SK-N-SH (cell line): Measurements from ENCODE around the gene DSCAML1. TPM values are rescaled to one million over a fixed set of nuclear protein-coding genes. Genes with fewer than 3 reads are reported as not detected.

Source experiments
- CTCF ChIA-PET: fragments of 300-600, 350-600 bp; formaldehyde crosslinking; extraction: SDS; loops from one replicate; lab custom pipeline; 2021; lab: Yijun Ruan, JAX
- POLR2A ChIA-PET: fragments of 350-600 bp; sonication (Branson Sonifier 250); formaldehyde crosslinking; extraction: SDS; loops from one replicate; lab custom pipeline; 2020; ENCODE audit warnings: antibody characterized with exemption, inconsistent platforms; lab: Yijun Ruan, JAX
- DNase-seq: peaks from one replicate; pipeline ENCODE4 v3.0.0; 2012
- H2AFZ ChIP-seq: fragments of 200-600 bp; sonication (generic); 2 replicates; pipeline ENCODE4 v1.8.1; 2016; ENCODE audit warnings: antibody characterized with exemption, mild to moderate bottlenecking, low read depth
- H3F3A ChIP-seq: fragments of 200-600 bp; sonication (generic); replicated peaks from 2 replicates; pipeline ENCODE3; 2016; ENCODE audit warnings: antibody characterized with exemption, mild to moderate bottlenecking; ENCODE audit not compliant: insufficient read depth
- H3K27ac ChIP-seq, 2 experiments: fragments of 200-500 bp in 1 of 2; fragments of 200-600 bp in 1 of 2; sonication (Bioruptor generic) in 1 of 2; sonication (generic), shearing (Covaris generic) in 1 of 2; 2 replicates each; pipeline versions ENCODE4 v1.5.1 to v1.6.1; 2014 to 2016; ENCODE audit warnings: low read depth in 2 of 2, inconsistent platforms in 1 of 2, low read length in 1 of 2, mild to moderate bottlenecking in 1 of 2, mixed read lengths in 1 of 2
- H3K27me3 ChIP-seq: fragments of 200-600 bp; sonication (generic), shearing (Covaris generic); 2 replicates; pipeline ENCODE4 v1.6.1; 2016; ENCODE audit warnings: mixed run types; ENCODE audit not compliant: insufficient read depth
- H3K36me3 ChIP-seq, 2 experiments: fragments of 200-500 bp in 1 of 2; fragments of 200-600 bp in 1 of 2; sonication (Bioruptor generic) in 1 of 2; sonication (generic) in 1 of 2; replicated peaks in 1 of 2; 2 replicates each; pipeline versions ENCODE3 to v1.5.1; 2014 to 2016; ENCODE audit warnings: low read length in 1 of 2, mild to moderate bottlenecking in 1 of 2; ENCODE audit not compliant: insufficient read depth in 2 of 2, control insufficient read depth in 1 of 2
- H3K4me1 ChIP-seq, 2 experiments: fragments of 200-500 bp in 1 of 2; fragments of 200-600 bp in 1 of 2; sonication (Bioruptor generic) in 1 of 2; sonication (generic), shearing (Covaris generic) in 1 of 2; 2 replicates each; pipeline versions ENCODE4 v1.5.1 to v1.6.1; 2014 to 2016; ENCODE audit warnings: low read depth in 1 of 2, low read length in 1 of 2, mixed run types in 1 of 2; ENCODE audit not compliant: insufficient read depth in 2 of 2, control insufficient read depth in 1 of 2
- H3K4me2 ChIP-seq: fragments of 200-600 bp; sonication (generic), shearing (Covaris generic); 2 replicates; pipeline ENCODE4 v1.6.1; 2017; ENCODE audit warnings: mixed run types
- H3K4me3 ChIP-seq, 2 experiments: fragments of 200-500 bp in 1 of 2; fragments of 200-600 bp in 1 of 2; sonication (Bioruptor generic) in 1 of 2; sonication (generic), shearing (Covaris generic) in 1 of 2; 2 replicates each; pipeline versions ENCODE4 v1.5.1 to v1.8.1; 2014 to 2016; ENCODE audit warnings: low read depth in 2 of 2, inconsistent platforms in 1 of 2, low read length in 1 of 2, mild to moderate bottlenecking in 1 of 2, mixed read lengths in 1 of 2, moderate library complexity in 1 of 2
- H3K79me2 ChIP-seq: fragments of 200-600 bp; sonication (generic); 2 replicates; pipeline ENCODE4 v1.8.1; 2017; ENCODE audit warnings: mild to moderate bottlenecking; ENCODE audit not compliant: insufficient read depth
- H3K9ac ChIP-seq: fragments of 200-600 bp; sonication (generic); 2 replicates; pipeline ENCODE4 v1.6.1; 2017; ENCODE audit warnings: mixed run types
- H3K9me2 ChIP-seq: fragments of 200-600 bp; sonication (generic); 2 replicates; pipeline ENCODE4 v1.6.1; 2017; ENCODE audit warnings: mixed run types
- H3K9me3 ChIP-seq: fragments of 200-600 bp; sonication (generic); 2 replicates; pipeline ENCODE4 v1.6.1; 2017; ENCODE audit warnings: mixed run types, mild to moderate bottlenecking, moderate library complexity
- H4K20me1 ChIP-seq: fragments of 200-600 bp; sonication (generic); 2 replicates; pipeline ENCODE4 v1.6.1; 2017; ENCODE audit warnings: mild to moderate bottlenecking, mixed run types; ENCODE audit not compliant: insufficient read depth
- CHD2 ChIP-seq: fragments of 150-350 bp; IDR thresholded peaks from 2 replicates; pipeline ENCODE4 v1.6.1; 2018; ENCODE audit warnings: low read length; ENCODE audit not compliant: partially characterized antibody
- EP300 ChIP-seq, 2 experiments: IDR thresholded peaks; 2 replicates each; pipeline versions ENCODE4 v1.4.0 to v1.6.1; 2012; ENCODE audit warnings: borderline replicate concordance in 1 of 2, low read depth in 1 of 2, low read length in 1 of 2
- FOSL2 ChIP-seq: IDR thresholded peaks from 2 replicates; pipeline ENCODE4 v1.4.0; 2012; ENCODE audit warnings: low read depth, mild to moderate bottlenecking, moderate library complexity, borderline replicate concordance
- GATA2 ChIP-seq: sonication (generic); formaldehyde crosslinking; IDR thresholded peaks from 2 replicates; pipeline ENCODE4 v1.5.0; 2020; ENCODE audit warnings: mild to moderate bottlenecking, missing genetic modification reagents
- MEF2A ChIP-seq: IDR thresholded peaks from 2 replicates; pipeline ENCODE4 v1.4.0; 2012; ENCODE audit warnings: low read depth, borderline replicate concordance
- NFIC ChIP-seq: IDR thresholded peaks from 2 replicates; pipeline ENCODE4 v1.4.0; 2012; ENCODE audit warnings: borderline replicate concordance
- NRF1 ChIP-seq: IDR thresholded peaks from 2 replicates; pipeline ENCODE4 v1.6.1; 2012; ENCODE audit warnings: low read depth, mild to moderate bottlenecking, low read length
- PBX3 ChIP-seq: IDR thresholded peaks from 2 replicates; pipeline ENCODE4; 2012
- RAD21 ChIP-seq: IDR thresholded peaks from 2 replicates; pipeline ENCODE4 v1.6.1; 2012; ENCODE audit warnings: mild to moderate bottlenecking, low read length
- RCOR1 ChIP-seq: fragments of 150-350 bp; IDR thresholded peaks from 2 replicates; pipeline ENCODE4 v1.6.1; 2017; ENCODE audit warnings: antibody characterized with exemption, low read length
- TEAD4 ChIP-seq: IDR thresholded peaks from 2 replicates; pipeline ENCODE4 v1.4.0; 2012; ENCODE audit warnings: mild to moderate bottlenecking, borderline replicate concordance; ENCODE audit not compliant: insufficient read depth
- WGBS: methylation state at CpG from one replicate; pipeline ENCODE4 v1.1.6; 2017; ENCODE audit warnings: low lambda C conversion rate; 5-methylcytosine and 5-hydroxymethylcytosine counted together
- polyA plus RNA-seq, 3 experiments: library from polyadenylated mRNA; depleted of rRNA; stranded (reverse); fragments of >200 nt; gene quantifications; 2 replicates each; pipeline ENCODE4 v1.2.3, GENCODE V29; 2012
- TF ChIP-seq, protein P1 (sequence below): fragments of 200-600 bp; sonication (generic); IDR thresholded peaks from 2 replicates; pipeline ENCODE4 v1.6.1; 2017; ENCODE audit warnings: antibody characterized with exemption, mild to moderate bottlenecking, moderate library complexity
- TF ChIP-seq, protein P2 (sequence below): IDR thresholded peaks from 2 replicates; pipeline ENCODE4 v1.4.0; 2012; ENCODE audit warnings: low read depth
- TF ChIP-seq, protein P3 (sequence below): fragments of 150-350 bp; IDR thresholded peaks from 2 replicates; pipeline ENCODE4 v1.6.1; 2017; ENCODE audit warnings: antibody characterized with exemption, low read length, low read depth, borderline replicate concordance
- TF ChIP-seq, protein P4 (sequence below): IDR thresholded peaks from 2 replicates; pipeline ENCODE4 v1.4.0; 2012; ENCODE audit warnings: low read depth, borderline replicate concordance

Gene DSCAML1
- polyA plus RNA-seq, 1 of the 3 experiments (the other 2 are of a cell fraction), result not detected

- no peaks in the 10 kb centered on the region for H3K9me3 ChIP-seq
- peaks cover 0 to 12% of the 10 kb centered on the region in 2 experiments; a peak in 1 of 4 replicates for H3K4me1 ChIP-seq
- ChIA-PET POLR2A (no interaction called here), CTCF (interaction anchor here (0.7 to 3.5 kb wide), 4 partner anchors 10 to 404 kb away, joined by 3 to 35 read pairs (median 8); no protein-coding TSS in a partner anchor)
- no peaks in the 10 kb centered on the region for H3F3A ChIP-seq
- H3K9ac ChIP-seq, result no peak overlapping the region
- no peaks in the 10 kb centered on the region for H3K79me2 ChIP-seq
- H3K27me3 ChIP-seq, result no peaks in the 10 kb centered on the region
- TF ChIP-seq PBX3 (no peak), EP300 (IDR thresholded peaks at IDR 0.05; ENCODE audit: borderline replicate concordance in 1 of 2, low read depth in 1 of 2, low read length in 1 of 2) (no peak), MEF2A (no peak), RAD21 (no peak), TEAD4 (no peak), NFIC (no peak), FOSL2 (no peak), RCOR1 (no peak), NRF1 (no peak), GATA2 (no peak), CHD2 (no peak)
- TF ChIP-seq, protein P1, sequence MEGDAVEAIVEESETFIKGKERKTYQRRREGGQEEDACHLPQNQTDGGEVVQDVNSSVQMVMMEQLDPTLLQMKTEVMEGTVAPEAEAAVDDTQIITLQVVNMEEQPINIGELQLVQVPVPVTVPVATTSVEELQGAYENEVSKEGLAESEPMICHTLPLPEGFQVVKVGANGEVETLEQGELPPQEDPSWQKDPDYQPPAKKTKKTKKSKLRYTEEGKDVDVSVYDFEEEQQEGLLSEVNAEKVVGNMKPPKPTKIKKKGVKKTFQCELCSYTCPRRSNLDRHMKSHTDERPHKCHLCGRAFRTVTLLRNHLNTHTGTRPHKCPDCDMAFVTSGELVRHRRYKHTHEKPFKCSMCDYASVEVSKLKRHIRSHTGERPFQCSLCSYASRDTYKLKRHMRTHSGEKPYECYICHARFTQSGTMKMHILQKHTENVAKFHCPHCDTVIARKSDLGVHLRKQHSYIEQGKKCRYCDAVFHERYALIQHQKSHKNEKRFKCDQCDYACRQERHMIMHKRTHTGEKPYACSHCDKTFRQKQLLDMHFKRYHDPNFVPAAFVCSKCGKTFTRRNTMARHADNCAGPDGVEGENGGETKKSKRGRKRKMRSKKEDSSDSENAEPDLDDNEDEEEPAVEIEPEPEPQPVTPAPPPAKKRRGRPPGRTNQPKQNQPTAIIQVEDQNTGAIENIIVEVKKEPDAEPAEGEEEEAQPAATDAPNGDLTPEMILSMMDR, result no peak
- TF ChIP-seq, protein P2, sequence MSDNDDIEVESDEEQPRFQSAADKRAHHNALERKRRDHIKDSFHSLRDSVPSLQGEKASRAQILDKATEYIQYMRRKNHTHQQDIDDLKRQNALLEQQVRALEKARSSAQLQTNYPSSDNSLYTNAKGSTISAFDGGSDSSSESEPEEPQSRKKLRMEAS, result no peak
- TF ChIP-seq, protein P3, sequence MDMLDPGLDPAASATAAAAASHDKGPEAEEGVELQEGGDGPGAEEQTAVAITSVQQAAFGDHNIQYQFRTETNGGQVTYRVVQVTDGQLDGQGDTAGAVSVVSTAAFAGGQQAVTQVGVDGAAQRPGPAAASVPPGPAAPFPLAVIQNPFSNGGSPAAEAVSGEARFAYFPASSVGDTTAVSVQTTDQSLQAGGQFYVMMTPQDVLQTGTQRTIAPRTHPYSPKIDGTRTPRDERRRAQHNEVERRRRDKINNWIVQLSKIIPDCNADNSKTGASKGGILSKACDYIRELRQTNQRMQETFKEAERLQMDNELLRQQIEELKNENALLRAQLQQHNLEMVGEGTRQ, result no peak
- TF ChIP-seq, protein P4, sequence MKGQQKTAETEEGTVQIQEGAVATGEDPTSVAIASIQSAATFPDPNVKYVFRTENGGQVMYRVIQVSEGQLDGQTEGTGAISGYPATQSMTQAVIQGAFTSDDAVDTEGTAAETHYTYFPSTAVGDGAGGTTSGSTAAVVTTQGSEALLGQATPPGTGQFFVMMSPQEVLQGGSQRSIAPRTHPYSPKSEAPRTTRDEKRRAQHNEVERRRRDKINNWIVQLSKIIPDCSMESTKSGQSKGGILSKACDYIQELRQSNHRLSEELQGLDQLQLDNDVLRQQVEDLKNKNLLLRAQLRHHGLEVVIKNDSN, result no peak
- peaks cover 9 to 12% of the 10 kb centered on the region in 2 experiments for H3K36me3 ChIP-seq
- H3K4me2 ChIP-seq, result no peak overlapping the region
- WGBS, result 92% methylated on average over 8 of the region's 8 CpGs
- H3K9me2 ChIP-seq, result no peaks in the 10 kb centered on the region
- no peak overlapping the region for H3K27ac ChIP-seq
- H4K20me1 ChIP-seq, result no peaks in the 10 kb centered on the region
- H3K4me3 ChIP-seq, result no peak overlapping the region
- no peak for DNase-seq
- no peak overlapping the region for H2AFZ ChIP-seq
Observed at GRCh38 chr11:117415358-117415896, 381.6 kb downstream of the DSCAML1 start.
